HG03196 (cell line): ENCODE data around the gene CFL1.
A peak's percentile ranks its signal among the peaks of the same experiment; 100 is the strongest.

ENCODE experiments used
- ATAC-seq: cut with Tn5 transposase; IDR thresholded peaks from one replicate; pipeline ENCODE4 v1.9.1; 2021; ENCODE audit not compliant: unreplicated experiment

The CFL1 gene

DNA sequence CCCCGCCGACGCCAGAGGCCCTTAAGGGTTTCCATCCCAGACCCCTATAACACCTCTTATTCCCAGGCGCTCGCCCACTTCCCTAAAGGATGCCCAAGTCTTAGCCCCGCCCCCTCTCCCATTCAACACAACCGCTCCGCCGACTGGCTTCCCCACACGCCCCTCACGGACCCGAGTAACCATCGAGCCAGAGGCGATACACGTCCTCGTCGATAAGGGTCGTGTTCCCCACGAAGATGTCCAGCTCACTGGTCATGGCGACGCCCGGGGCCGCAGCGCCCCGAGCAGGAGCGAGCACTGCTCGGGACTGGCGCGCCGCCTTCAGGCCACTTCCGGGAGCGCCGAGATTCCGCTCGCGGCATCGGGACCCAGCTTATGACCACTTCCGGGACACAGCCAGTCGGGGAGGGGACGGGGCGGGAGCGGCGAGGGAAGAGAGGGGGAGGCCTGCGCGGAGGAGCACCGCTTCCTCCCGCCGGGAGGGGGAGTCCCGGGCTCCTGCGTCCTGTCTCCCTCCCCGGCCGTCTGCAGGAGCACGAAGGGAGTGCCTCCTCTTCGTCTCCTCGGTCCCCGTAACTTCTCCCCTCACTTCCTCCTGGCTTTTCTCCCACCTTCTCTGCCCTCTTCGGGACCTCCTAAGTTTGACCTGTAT, 30.3 kb upstream of the CFL1 start, which contains the start of gene FIBP:
TSS of gene FIBP (minus strand) at position 309 of the 652 bp plus-strand sequence. CDS start at position 256, 53 bp downstream.
- ATAC-seq, result peak; percentile 43

- ATAC-seq, result peak; percentile 1
These were observed 29.8 kb upstream of the CFL1 start for GRCh38 chr11:65887723-65888162.

GRCh38 chr11:65886826-65887722, 29.1 kb upstream of the CFL1 start:
- ATAC-seq, result no peak

DNA sequence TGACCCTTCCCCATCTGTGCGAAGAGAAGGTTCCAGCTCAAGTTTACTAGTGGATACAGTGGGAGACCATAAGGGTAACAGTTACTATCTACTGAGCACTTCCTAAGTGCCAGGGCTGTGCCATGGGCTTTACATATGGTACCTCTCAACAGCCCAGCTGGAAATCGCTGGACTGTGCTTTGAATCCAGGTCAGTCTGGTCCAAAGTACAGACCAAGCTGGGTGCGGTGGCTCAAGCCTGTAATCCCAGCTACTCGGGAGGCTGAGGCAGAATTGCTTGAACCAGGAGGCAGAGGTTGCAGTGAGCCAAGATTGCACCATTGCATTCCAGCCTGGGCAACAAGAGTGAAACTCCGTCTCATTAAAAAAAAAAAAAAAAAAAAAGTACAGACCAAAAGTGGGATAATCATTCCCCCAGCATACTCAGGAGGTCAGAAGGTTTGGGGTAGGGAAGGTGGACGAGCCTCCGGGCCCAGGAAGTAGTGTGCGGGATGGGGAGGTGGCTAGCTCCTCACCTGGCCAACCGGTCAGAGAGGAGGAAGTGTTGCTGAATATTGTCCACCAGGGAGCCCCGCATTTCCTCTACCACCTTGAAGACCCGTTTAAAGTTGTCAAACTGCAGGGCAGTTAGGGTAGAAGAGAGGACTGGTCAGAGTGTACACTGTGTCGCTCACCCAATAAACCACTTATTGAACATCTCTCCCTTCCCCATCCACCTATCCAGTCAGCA, 28.0 kb upstream of the CFL1 start:
- ATAC-seq, result no peak

GRCh38 chr11:65885231-65885630, 27.3 kb upstream of the CFL1 start:
- ATAC-seq, result no peak

GRCh38 chr11:65884716-65885092, 26.7 kb upstream of the CFL1 start:
- ATAC-seq, result no peak

DNA sequence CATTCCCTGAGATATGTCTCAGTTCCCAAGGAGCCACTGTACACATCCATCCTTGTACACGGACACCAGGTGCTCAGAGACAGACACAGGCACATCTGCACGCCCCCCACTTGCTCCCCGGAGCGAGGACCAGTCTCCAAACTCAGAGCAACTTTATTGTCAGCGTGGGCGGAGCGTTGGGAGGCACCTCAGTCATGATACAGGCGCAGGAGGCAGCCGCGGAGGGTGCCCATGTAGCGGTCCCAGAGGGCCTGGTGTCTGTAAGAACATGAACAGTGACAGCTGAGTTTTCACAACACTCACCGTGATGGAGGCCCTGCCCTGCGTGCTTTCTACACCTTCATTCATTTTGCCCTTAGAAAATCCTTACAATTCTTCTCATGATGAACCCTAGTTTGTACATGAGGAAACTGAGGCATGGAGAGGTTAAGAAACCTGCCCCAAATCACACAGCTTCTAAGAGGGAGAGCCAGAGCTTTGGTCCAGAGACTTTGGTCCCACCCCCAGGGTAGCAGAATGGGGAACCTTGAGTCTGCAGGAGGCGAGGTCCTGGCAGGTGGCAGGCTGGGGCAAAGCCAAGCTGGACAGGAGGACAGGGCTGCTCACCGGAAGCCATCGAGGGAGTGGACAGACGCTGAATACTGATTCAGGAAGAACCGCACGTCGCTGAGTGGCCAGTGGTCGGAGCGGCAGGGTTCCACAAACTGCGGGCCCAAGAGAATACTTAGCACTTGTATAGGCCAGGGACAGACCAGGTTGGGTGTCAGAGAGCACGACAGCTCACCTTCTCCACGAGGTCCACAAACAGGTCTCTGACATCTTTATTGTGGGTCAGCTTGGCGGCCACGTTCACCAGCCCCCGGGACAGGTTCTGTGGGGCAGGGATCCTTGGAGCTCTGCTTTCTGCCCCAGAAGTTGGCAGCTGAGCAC, 26.1 kb upstream of the CFL1 start:
- ATAC-seq, result no peak

- no peak for ATAC-seq
These were observed 25.2 kb upstream of the CFL1 start for GRCh38 chr11:65883058-65883761.

DNA sequence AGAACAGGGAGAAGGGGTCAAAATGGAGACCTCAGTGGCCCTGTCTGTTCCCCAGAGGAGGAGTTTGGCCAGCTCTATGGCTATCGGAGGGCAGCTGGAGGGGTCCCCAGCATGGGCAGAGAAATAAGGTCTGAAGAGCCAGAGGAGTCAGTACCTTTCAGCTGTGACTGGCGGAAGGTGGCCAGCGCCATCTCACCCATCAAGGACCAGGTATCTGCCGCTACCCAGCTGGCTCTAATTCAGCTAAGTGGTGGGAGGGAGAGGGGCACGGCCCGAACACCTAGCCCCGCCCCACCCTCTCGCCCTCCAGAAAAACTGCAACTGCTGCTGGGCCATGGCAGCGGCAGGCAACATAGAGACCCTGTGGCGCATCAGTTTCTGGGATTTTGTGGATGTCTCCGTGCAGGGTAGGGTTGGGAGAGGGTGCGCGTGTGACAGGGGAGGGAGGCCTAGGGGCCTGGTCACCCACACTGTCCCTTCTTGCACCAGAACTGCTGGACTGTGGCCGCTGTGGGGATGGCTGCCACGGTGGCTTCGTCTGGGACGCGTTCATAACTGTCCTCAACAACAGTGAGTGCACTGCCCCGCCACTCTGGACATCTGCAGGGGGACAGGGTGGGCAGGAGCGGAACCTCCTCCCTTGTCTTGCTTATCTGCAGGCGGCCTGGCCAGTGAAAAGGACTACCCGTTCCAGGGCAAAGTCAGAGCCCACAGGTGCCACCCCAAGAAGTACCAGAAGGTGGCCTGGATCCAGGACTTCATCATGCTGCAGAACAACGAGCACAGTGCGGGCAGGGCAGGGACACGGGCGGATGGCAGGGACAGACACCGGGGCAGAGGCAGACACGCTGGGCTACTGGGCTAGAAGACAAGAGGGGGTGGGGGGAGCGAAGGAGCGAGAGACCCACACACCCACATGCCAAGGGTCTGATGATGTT, 24.4 kb upstream of the CFL1 start:
- no peak for ATAC-seq

- ATAC-seq, result no peak
These were observed 23.0 kb upstream of the CFL1 start for GRCh38 chr11:65880844-65881421.

DNA sequence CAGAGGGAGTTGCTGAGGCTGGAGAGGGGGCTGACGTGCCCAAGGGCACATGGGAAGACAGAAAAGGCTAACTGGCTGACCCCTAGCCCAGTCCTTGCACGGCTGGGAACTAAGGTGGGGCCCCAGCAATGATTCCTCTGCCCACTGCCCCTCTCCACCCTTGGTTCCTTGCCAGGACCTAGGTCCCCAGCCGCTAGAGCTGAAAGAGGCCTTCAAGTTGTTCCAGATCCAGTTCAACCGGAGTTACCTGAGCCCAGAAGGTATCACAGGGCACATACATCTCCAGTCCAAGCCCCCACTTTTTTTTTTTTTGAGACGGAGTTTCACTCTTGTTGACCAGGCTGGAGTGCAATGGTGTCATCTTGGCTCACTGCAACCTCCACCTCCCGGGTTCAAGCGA, 22.0 kb upstream of the CFL1 start:
- ATAC-seq, result no peak

DNA sequence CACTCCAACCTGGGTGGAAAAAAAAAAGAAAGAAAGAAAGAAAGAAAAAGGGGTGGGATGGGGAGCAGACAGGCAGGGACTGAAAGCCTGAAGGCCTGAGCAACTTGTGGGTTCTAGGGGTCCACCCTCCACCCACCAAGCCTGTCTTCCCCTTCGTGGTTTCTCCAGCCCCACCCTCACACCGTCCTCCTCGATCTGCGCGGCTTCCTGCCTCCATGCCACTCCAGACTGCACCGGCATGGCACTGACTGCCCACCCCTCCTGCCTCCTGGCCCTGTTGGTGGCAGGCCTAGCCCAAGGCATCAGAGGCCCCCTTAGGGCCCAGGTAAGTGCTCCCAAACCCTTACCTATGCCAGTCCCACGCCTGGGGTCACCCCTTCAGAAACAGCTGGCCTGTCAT, 21.6 kb upstream of the CFL1 start, which contains the start of gene CTSW:
TSS of gene CTSW (plus strand) at position 221 of the 400 bp plus-strand sequence. CDS start at position 239, 18 bp downstream.
- no peak for ATAC-seq

DNA sequence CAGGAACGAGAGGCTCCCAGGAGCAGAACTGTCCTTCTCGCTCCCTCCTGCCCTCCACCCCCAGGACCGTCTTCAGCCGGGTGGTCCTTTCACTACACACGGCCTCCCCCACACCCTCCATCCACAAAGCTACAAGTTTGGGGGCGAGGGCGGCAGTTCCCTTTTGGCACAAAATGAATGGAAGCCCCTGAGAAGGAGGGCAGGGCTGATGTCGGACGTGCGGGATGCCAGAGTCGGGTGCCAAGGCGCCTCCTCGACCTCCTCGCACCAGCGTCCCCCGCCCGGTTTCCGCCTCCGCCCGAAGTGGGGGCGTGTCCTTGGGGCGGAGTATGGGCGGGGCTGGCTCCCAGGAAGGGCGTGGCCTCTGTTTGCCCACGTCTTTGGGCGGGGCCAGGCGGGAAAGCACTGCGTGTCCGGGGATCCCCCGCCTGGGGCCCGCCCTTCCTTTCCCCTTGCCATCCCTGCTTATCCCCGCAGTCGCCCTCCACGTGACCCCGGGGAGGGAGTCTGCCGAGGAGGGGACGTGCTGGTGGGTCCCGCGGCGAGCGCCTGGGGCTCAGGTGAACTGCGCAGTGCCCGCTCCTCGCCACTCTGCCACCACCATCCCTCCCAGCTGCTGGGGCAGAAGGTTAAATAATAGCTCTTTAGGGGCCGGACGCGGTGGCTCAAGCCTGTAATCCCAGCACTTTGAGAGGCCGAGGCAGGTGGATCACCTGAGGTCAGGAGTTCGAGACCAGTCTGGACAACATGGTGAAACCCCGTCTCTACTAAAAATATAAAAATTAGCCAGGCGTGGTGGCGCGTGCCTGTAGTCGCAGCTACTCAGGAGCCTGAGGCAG, 15.6 kb upstream of the CFL1 start:
- peak; percentile 66 for ATAC-seq

DNA sequence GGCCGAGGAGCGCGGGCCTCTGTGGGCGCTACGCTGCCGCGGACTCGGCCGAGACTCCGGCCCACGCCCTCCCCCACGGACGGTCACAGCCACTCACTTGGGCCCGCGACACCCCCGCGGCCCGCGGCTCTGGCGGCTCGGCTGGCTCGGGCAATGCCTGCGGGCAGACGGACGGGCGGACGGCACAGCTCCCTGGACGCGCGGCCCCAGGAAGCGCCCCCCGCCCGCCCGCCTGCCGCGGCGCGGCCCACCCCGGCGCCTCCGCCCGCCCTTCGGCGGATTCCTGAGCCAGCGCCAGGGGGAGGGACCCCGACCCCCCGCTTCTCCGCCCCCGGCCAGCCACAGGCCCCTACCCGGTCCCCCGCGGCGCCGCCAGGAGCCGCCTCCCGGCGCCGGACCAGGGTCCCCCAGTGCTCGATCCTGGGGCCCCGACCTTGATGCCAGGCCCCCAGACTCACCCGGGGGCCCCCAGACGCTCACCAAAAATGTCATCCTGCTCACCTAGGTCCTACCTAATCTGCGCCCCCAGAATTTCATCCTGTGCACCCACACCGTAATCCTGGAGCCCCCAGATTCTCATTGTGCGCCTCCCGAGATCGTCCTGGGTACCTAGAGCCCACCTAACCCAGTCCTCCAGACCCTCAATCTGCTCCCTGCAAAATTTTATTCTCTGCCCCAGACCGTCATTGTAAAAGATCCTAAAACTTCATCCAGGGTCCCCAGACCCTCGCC, 14.8 kb upstream of the CFL1 start, which contains the start of gene EFEMP2:
TSS of gene EFEMP2 (minus strand) at position 215 of the 732 bp plus-strand sequence. CDS start 446 bp downstream, outside the sequence.
- no peak for ATAC-seq

GRCh38 chr11:65871811-65872548, 14.0 kb upstream of the CFL1 start:
- no peak for ATAC-seq
